Camera-type eye (tissue), 1 donor: ENCODE data around the gene BCS1L. TPM values are rescaled to one million over a fixed set of nuclear protein-coding genes. Genes with fewer than 3 reads are reported as not detected.

ENCODE experiments used
- total RNA-seq: library from RNA; depleted of rRNA; stranded (reverse); fragments of >200 nt; gene quantifications from one replicate; pipeline ENCODE4 v1.2.3, GENCODE V29; 2014

The BCS1L gene
- total RNA-seq, result 30.0 TPM

GRCh38 chr2:218659258-218659987, at the start of gene BCS1L, which contains the start of gene ZNF142:
Gene BCS1L, plus strand, starts transcription at chr2:218659683. Its CDS starts 1,305 bp downstream, at chr2:218660988.
Gene ZNF142, minus strand, starts transcription at chr2:218659623. Its CDS starts 3,194 bp downstream, at chr2:218656429.

GRCh38 chr2:218671654-218672566, 12.4 kb downstream of the BCS1L start, which contains the start of the genes RNF25 and STK36:
Gene RNF25, minus strand, starts transcription at chr2:218672002. Its CDS starts 32 bp downstream, at chr2:218671970.
Gene STK36, plus strand, starts transcription at chr2:218672086. Its CDS starts 744 bp downstream, at chr2:218672830.

GRCh38 chr2:218710687-218711549, 51.4 kb downstream of the BCS1L start, which contains the start of gene TTLL4:
Gene TTLL4, plus strand, starts transcription at chr2:218710835. Its CDS starts 26,842 bp downstream, at chr2:218737677.

Other genes with a start within 250 kb of the BCS1L start
- gene VIL1, start 240.6 kb upstream of the BCS1L start, total RNA-seq, result not detected
- gene USP37, start 91.3 kb upstream of the BCS1L start, total RNA-seq, result 36.4 TPM
- 50.5 TPM for gene CNOT9, start 90.8 kb upstream of the BCS1L start, total RNA-seq
- 29.4 TPM for gene PLCD4, start 51.8 kb upstream of the BCS1L start, total RNA-seq
- gene ZNF142, start 60 bp upstream of the BCS1L start, total RNA-seq, result 21.8 TPM
- 11.7 TPM for gene RNF25, start 12.3 kb downstream of the BCS1L start, total RNA-seq
- gene STK36, start 12.4 kb downstream of the BCS1L start, total RNA-seq, result 47.2 TPM
- 78.3 TPM for gene TTLL4, start 51.2 kb downstream of the BCS1L start, total RNA-seq
- gene CYP27A1, start 122.5 kb downstream of the BCS1L start, total RNA-seq, result 30.0 TPM
- gene PRKAG3, start 172.1 kb downstream of the BCS1L start, total RNA-seq, result 1.5 TPM
- gene WNT6, start 200.1 kb downstream of the BCS1L start, total RNA-seq, result 1.0 TPM
- 8.1 TPM for gene WNT10A, start 221.2 kb downstream of the BCS1L start, total RNA-seq